Measurements from ENCODE around the gene PROKR1. TPM values are rescaled to one million over a fixed set of nuclear protein-coding genes. Genes with fewer than 3 reads are reported as not detected.

The PROKR1 gene
- polyA plus RNA-seq, 2 of the 4 experiments (the other 2 are of a cell fraction), result not detected

GRCh38 chr2:68653538-68653982, 10.2 kb downstream of the PROKR1 start (continued):
- TF ChIP-seq PBX3 (IDR thresholded peaks at IDR 0.05) (no peak), BHLHE40 (IDR thresholded peaks at IDR 0.05; ENCODE audit: low read depth, low read length) (no peak), MAFK (IDR thresholded peaks at IDR 0.05; ENCODE audit: partially characterized antibody) (no peak), HEYL (CRISPR knock-in tag; IDR thresholded peaks at IDR 0.05) (no peak), FOXS1 (CRISPR knock-in tag; IDR thresholded peaks at IDR 0.05) (no peak)

- no peaks in the 10 kb centered on the region for H3K9me3 ChIP-seq
- TF ChIP-seq PBX3 (IDR thresholded peaks at IDR 0.05), result no peak
- TF ChIP-seq FOSB (CRISPR knock-in tag; IDR thresholded peaks at IDR 0.05), result no peak
- ChIA-PET POLR2A (no interaction called here), CTCF (interaction anchor here (0.8 kb wide), 1 partner anchor 18 kb away, joined by 3 read pairs; no protein-coding TSS in a partner anchor)
- ATAC-seq, result no peak
- no peak for FAIRE-seq
- no peak overlapping the region for H3K27ac ChIP-seq
- H3K4me3 ChIP-seq, result no peak overlapping the region
- no peaks in the 10 kb centered on the region for H3K4me1 ChIP-seq
- WGBS (ENCODE audit: missing lambda C conversion rate), result 26% methylated on average over 6 of the region's 6 CpGs
- DNase-seq (ENCODE audit: low read depth in 1 of 2, low spot score in 1 of 2), result no peak
- H3K4me2 ChIP-seq, result no peak overlapping the region
Observed at GRCh38 chr2:68658266-68658665, 14.9 kb downstream of the PROKR1 start.

- TF ChIP-seq BHLHE40 (IDR thresholded peaks at IDR 0.05; ENCODE audit: low read depth, low read length) (no peak), JUNB (IDR thresholded peaks at IDR 0.05) (no peak), ATOH8 (CRISPR knock-in tag; IDR thresholded peaks at IDR 0.05; ENCODE audit: low read depth) (no peak), POLR2A (IDR thresholded peaks at IDR 0.05; ENCODE audit: low read length) (no peak), HDAC2 (IDR thresholded peaks at IDR 0.05) (no peak), HES2 (IDR thresholded peaks at IDR 0.05) (no peak), RARB (CRISPR knock-in tag; IDR thresholded peaks at IDR 0.05) (no peak), CEBPB (IDR thresholded peaks at IDR 0.05) (no peak), ELK1 (IDR thresholded peaks at IDR 0.05; ENCODE audit: low read depth, low read length) (no peak), RFX5 (IDR thresholded peaks at IDR 0.05) (no peak)
- ATAC-seq, result no peak
- no peak for FAIRE-seq
- Histone ChIP-seq H3K4me2 (no peak overlapping the region), H3K4me3 (no peak overlapping the region), H3K27ac (no peak overlapping the region), H3K4me1 (no peaks in the 10 kb centered on the region), H3K9me3 (no peaks in the 10 kb centered on the region)
- ChIA-PET CTCF (no interaction called here), POLR2A (no interaction called here)
- DNase-seq (ENCODE audit: low read depth in 1 of 2, low spot score in 1 of 2), result no peak
Observed at GRCh38 chr2:68659081-68659480, 15.7 kb downstream of the PROKR1 start.

- Histone ChIP-seq H3K9me3 (no peaks in the 10 kb centered on the region), H3K27ac (no peak overlapping the region), H3K4me2 (no peak overlapping the region), H3K4me3 (no peak overlapping the region), H3K4me1 (no peaks in the 10 kb centered on the region)
- FAIRE-seq, result no peak
- CTCF ChIA-PET, result interaction anchor here (1.2 to 1.6 kb wide), 2 partner anchors 22 to 32 kb away, joined by 3 to 4 read pairs; no protein-coding TSS in a partner anchor
- POLR2A ChIA-PET, result no interaction called here
- WGBS (ENCODE audit: missing lambda C conversion rate), result 58% methylated on average over 3 of the region's 3 CpGs
- no peak for ATAC-seq
- no peak for DNase-seq (ENCODE audit: low read depth in 1 of 2, low spot score in 1 of 2)
- no peak for TF ChIP-seq RAD21 (conservative IDR thresholded peaks at IDR 0.05 in 1 of 2, IDR thresholded peaks at IDR 0.05 in 1 of 2)
- TF ChIP-seq EP300 (IDR thresholded peaks at IDR 0.05), result no peak
- no peak for TF ChIP-seq RNF2 (IDR thresholded peaks at IDR 0.05; ENCODE audit: borderline replicate concordance, low read depth)
- no peak for TF ChIP-seq CHD4 (IDR thresholded peaks at IDR 0.05; ENCODE audit: borderline replicate concordance)
- TF ChIP-seq HEYL (CRISPR knock-in tag; IDR thresholded peaks at IDR 0.05), result no peak
- no peak for TF ChIP-seq TP53 (CRISPR knock-in tag; IDR thresholded peaks at IDR 0.05)
- no peak for TF ChIP-seq FOSL2 (IDR thresholded peaks at IDR 0.05)
- no peak for TF ChIP-seq FOSL2 (CRISPR knock-in tag; IDR thresholded peaks at IDR 0.05)
- no peak for TF ChIP-seq E2F6 (IDR thresholded peaks at IDR 0.05; ENCODE audit: borderline replicate concordance, low read depth)
- TF ChIP-seq NFE2L2 (conservative IDR thresholded peaks at IDR 0.05; ENCODE audit: low read length), result no peak
- TF ChIP-seq FOSB (CRISPR knock-in tag; IDR thresholded peaks at IDR 0.05), result no peak
- TF ChIP-seq RCOR1 (IDR thresholded peaks at IDR 0.05; ENCODE audit: low read depth, low read length), result no peak
- no peak for TF ChIP-seq KDM1A (IDR thresholded peaks at IDR 0.05; ENCODE audit: low read depth)
- TF ChIP-seq SMC3 (IDR thresholded peaks at IDR 0.05), result no peak
- no peak for TF ChIP-seq MAFK (IDR thresholded peaks at IDR 0.05; ENCODE audit: partially characterized antibody)
- TF ChIP-seq BHLHE40 (IDR thresholded peaks at IDR 0.05; ENCODE audit: low read depth, low read length), result no peak
Observed at GRCh38 chr2:68660658-68661057, 17.3 kb downstream of the PROKR1 start.
